H1 (cell line): ENCODE results near the gene PARK7. TPM values are rescaled to one million over a fixed set of nuclear protein-coding genes. Genes with fewer than 3 reads are reported as not detected.

ENCODE experiments used
- ATF3 ChIP-seq: IDR thresholded peaks from 2 replicates; pipeline ENCODE4 v1.6.1; 2011; ENCODE audit warnings: low read depth, mild to moderate bottlenecking, low read length; ENCODE audit not compliant: insufficient read depth
- BCL11A ChIP-seq, 2 experiments: IDR thresholded peaks; one replicate each; pipeline ENCODE4 v1.6.1; 2011; ENCODE audit warnings: low read depth in 2 of 2, low read length in 2 of 2, mild to moderate bottlenecking in 2 of 2
- CHD1 ChIP-seq: IDR thresholded peaks from 2 replicates; pipeline ENCODE4 v1.6.1; 2012; ENCODE audit warnings: low read depth, low read length, improper control_type of control experiment
- EP300 ChIP-seq, 2 experiments: IDR thresholded peaks; 1 replicate in 1 of 2; 2 replicates in 1 of 2; pipeline ENCODE4 v1.6.1; 2011 to 2012; ENCODE audit warnings: low read depth in 2 of 2, low read length in 2 of 2, mild to moderate bottlenecking in 2 of 2, borderline replicate concordance in 1 of 2, inconsistent platforms in 1 of 2, moderate library complexity in 1 of 2
- GABPA ChIP-seq: IDR thresholded peaks from 2 replicates; pipeline ENCODE4 v1.6.1; 2011; ENCODE audit warnings: mild to moderate bottlenecking, low read length, moderate library complexity, borderline replicate concordance; ENCODE audit not compliant: insufficient read depth
- PHF8 ChIP-seq: fragments of 200-600 bp; sonication (generic); conservative IDR thresholded peaks from 2 replicates; pipeline ENCODE4 v1.7.1; 2012; ENCODE audit warnings: low read depth, mild to moderate bottlenecking, inconsistent platforms, low read length, moderate library complexity
- TAF1 ChIP-seq: IDR thresholded peaks from 2 replicates; pipeline ENCODE4 v1.6.1; 2011; ENCODE audit warnings: mild to moderate bottlenecking, low read depth, low read length
- polyA plus RNA-seq, 7 experiments: library from polyadenylated mRNA; depleted of rRNA in 3 of 7; stranded (reverse) in 5 of 7; unstranded in 2 of 7; fragments of >200 nt in 5 of 7; fragments of 200-250 nt in 2 of 7; gene quantifications; 1 replicate in 5 of 7; 2 replicates in 1 of 7; 4 replicates in 1 of 7; pipeline versions ENCODE4 v1.2.1 to v1.2.3, GENCODE V29; 2011 to 2013; ENCODE audit warnings: missing spikeins in 2 of 7, mixed read lengths in 2 of 7
- total RNA-seq: library from RNA; stranded (reverse); fragmentation: NEBNext Ultra II Directional; extraction: Animal tissue kit (Norgen Biotek cat#: 25700); gene quantifications from 2 replicates; pipeline ENCODE4 v1.2.1, GENCODE V29; 2021

Gene PARK7
- total and polyA plus RNA-seq, 2 of the 8 experiments (the other 6 are each of a cell fraction or from before 2014, with no cell fraction given) = 206 to 383 TPM

GRCh38 chr1:7942214-7942921, 19.1 kb upstream of the PARK7 start (continued):
- TF ChIP-seq PHF8 (no peak), ATF3 (no peak), BCL11A (IDR thresholded peaks at IDR 0.05; ENCODE audit: low read depth in 2 of 2, low read length in 2 of 2) (no peak), GABPA (peak; percentile 64; the same call in 1 of the 2 replicates), EP300 (IDR thresholded peaks at IDR 0.05; ENCODE audit: borderline replicate concordance in 1 of 2, low read depth in 2 of 2, low read length in 2 of 2) (no peak), CHD1 (no peak), TAF1 (no peak)
